A673 (cell line): ENCODE data around the gene SERPINE1. TPM values are rescaled to one million over a fixed set of nuclear protein-coding genes. Genes with fewer than 3 reads are reported as not detected.

ENCODE experiments used
- BruUV-seq: library from RNA; stranded (reverse); fragments of 400-500 nt; replicated peaks from 2 replicates; lab custom pipeline; 2021; lab: Mats Ljungman, UMichigan
- CTCF ChIA-PET: fragments of 300-600 bp; sonication (Branson Sonifier 250); formaldehyde crosslinking; loops from one replicate; lab custom pipeline; 2022; ENCODE audit warnings: antibody characterized with exemption; lab: Charles Lee
- POLR2A ChIA-PET: fragments of 300-600 bp; sonication (Branson Sonifier 250); formaldehyde crosslinking; loops from one replicate; lab custom pipeline; 2022; ENCODE audit warnings: antibody characterized with exemption; ENCODE audit not compliant: low non-redundant PET; lab: Charles Lee
- DNase-seq: peaks from one replicate; pipeline ENCODE4 v3.0.0-alpha.2; 2015; ENCODE audit warnings: low spot score
- H3K27ac ChIP-seq: fragments of 200-600 bp; sonication (generic); 2 replicates; pipeline ENCODE4 v1.5.1; 2016; ENCODE audit warnings: mixed run types, low read depth, mild to moderate bottlenecking, mixed read lengths, antibody characterized with exemption, low read length; ENCODE audit not compliant: poor library complexity, severe bottlenecking
- H3K27me3 ChIP-seq: fragments of 200-600 bp; sonication (generic); replicated peaks from 2 replicates; pipeline ENCODE4 v1.6.1; 2017; ENCODE audit warnings: mixed run types, low read depth, mild to moderate bottlenecking, mixed read lengths, antibody characterized with exemption, low read length; ENCODE audit not compliant: insufficient read depth, poor library complexity
- H3K36me3 ChIP-seq: fragments of 200-600 bp; sonication (generic); 2 replicates; pipeline ENCODE4 v1.6.1; 2016; ENCODE audit warnings: mixed run types, mild to moderate bottlenecking, mixed read lengths, antibody characterized with exemption, low read length; ENCODE audit not compliant: insufficient read depth, poor library complexity, severe bottlenecking
- H3K4me1 ChIP-seq: fragments of 200-600 bp; sonication (generic); 2 replicates; pipeline ENCODE4 v1.6.1; 2017; ENCODE audit warnings: mixed run types, mild to moderate bottlenecking, mixed read lengths, antibody characterized with exemption, low read length; ENCODE audit not compliant: insufficient read depth, poor library complexity, severe bottlenecking
- H3K4me3 ChIP-seq: fragments of 200-600 bp; sonication (generic); 2 replicates; pipeline ENCODE4 v1.5.1; 2016; ENCODE audit warnings: low read depth, mixed run types, mild to moderate bottlenecking, mixed read lengths, low read length; ENCODE audit not compliant: poor library complexity, severe bottlenecking
- H3K9me3 ChIP-seq: fragments of 200-600 bp; sonication (generic); 2 replicates; pipeline ENCODE4 v1.6.1; 2016; ENCODE audit warnings: mixed run types, low read depth, mild to moderate bottlenecking, mixed read lengths, antibody characterized with exemption, low read length; ENCODE audit not compliant: poor library complexity, severe bottlenecking
- CTCF ChIP-seq: fragments of 300-800, 200-600 bp; sonication (generic); conservative IDR thresholded peaks from 2 replicates; pipeline ENCODE4 v1.5.1; 2017; ENCODE audit warnings: low read depth, mild to moderate bottlenecking, antibody characterized with exemption, low read length, moderate library complexity, mixed read lengths
- EZH2 ChIP-seq: fragments of 200-600 bp; sonication (generic); IDR thresholded peaks from 2 replicates; pipeline ENCODE4 v1.6.1; 2017; ENCODE audit warnings: borderline replicate concordance, low read depth, mild to moderate bottlenecking, mixed read lengths, antibody characterized with exemption, low read length; ENCODE audit not compliant: poor library complexity, severe bottlenecking
- intact Hi-C: fragments of 100-400 bp; cut with micrococcal nuclease; formaldehyde crosslinking; loops from one replicate; pipeline ENCODE4 v1.10.0; 2022; ENCODE audit not compliant: unreplicated experiment
- total RNA-seq: library from RNA; stranded (reverse); gene quantifications from 2 replicates; pipeline ENCODE4 v1.2.3, GENCODE V29; 2021

SERPINE1 gene
- total RNA-seq, 1 experiment from 2014 or later: 5.3 TPM

DNA sequence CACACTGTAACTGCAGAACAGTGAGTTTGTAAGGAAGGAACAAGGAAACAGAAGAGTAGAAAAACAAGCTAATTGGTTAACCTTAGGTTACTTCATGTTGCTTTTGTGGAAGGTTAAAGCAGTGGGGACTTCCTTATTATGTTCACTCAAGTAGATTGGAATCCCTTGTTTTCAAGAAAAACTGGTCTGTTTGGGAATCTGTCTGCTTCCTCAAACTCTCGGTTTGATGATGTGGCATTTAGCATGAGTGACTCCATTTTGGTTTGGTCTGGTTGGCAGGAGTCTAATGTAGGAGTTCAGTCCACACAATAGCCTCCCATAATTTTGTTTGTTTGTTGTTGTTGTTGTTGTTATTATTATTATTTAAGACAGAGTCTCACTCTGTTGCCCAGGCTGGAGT lies 45.5 kb upstream of the SERPINE1 start:
- H3K27ac ChIP-seq: no peak overlapping the region
- TF ChIP-seq EZH2: no peak
- no peak for TF ChIP-seq CTCF
- DNase-seq: no peak
- no peak overlapping the region for H3K4me3 ChIP-seq
- ChIA-PET CTCF (interaction anchor here (0.6 kb wide), 1 partner anchor 181 kb away, joined by 3 read pairs; no protein-coding TSS in a partner anchor), POLR2A (interaction anchor here (0.7 to 0.9 kb wide), 2 partner anchors 90 to 254 kb away, joined by 4 to 6 read pairs; no protein-coding TSS in a partner anchor)
- BruUV-seq: no TSS peak
- H3K9me3 ChIP-seq: no peaks in the 10 kb centered on the region
- H3K27me3 ChIP-seq: no peaks in the 10 kb centered on the region
- H3K36me3 ChIP-seq: no peaks in the 10 kb centered on the region
- H3K4me1 ChIP-seq: peaks cover 8% of the 10 kb centered on the region
- intact Hi-C loops: loop anchor here (10.0 kb wide), 1 partner anchor 53 kb away; no protein-coding TSS in a partner anchor

- TF ChIP-seq CTCF: no peak
- TF ChIP-seq EZH2: no peak
- Histone ChIP-seq H3K4me1 (peaks cover 11% of the 10 kb centered on the region), H3K27ac (peak overlapping the region; percentile 90), H3K4me3 (peak overlapping the region; percentile 75), H3K9me3 (no peaks in the 10 kb centered on the region), H3K36me3 (peaks cover 17% of the 10 kb centered on the region), H3K27me3 (no peaks in the 10 kb centered on the region)
- intact Hi-C loops: loop anchor here (10.0 kb wide), 1 partner anchor 50 kb away; no protein-coding TSS in a partner anchor
- DNase-seq: no peak
- CTCF ChIA-PET: interaction anchor here (0.5 to 1.3 kb wide), 4 partner anchors 12 to 127 kb away, joined by 3 to 11 read pairs (median 6); no protein-coding TSS in a partner anchor
- POLR2A ChIA-PET: interaction anchor here (0.5 to 0.6 kb wide), 4 partner anchors 15 to 210 kb away, joined by 4 to 6 read pairs (median 5); partner anchors contain the start of gene SRRT
- BruUV-seq: no TSS peak
Measured at GRCh38 chr7:101084865-101085161, 42.1 kb upstream of the SERPINE1 start.

DNA sequence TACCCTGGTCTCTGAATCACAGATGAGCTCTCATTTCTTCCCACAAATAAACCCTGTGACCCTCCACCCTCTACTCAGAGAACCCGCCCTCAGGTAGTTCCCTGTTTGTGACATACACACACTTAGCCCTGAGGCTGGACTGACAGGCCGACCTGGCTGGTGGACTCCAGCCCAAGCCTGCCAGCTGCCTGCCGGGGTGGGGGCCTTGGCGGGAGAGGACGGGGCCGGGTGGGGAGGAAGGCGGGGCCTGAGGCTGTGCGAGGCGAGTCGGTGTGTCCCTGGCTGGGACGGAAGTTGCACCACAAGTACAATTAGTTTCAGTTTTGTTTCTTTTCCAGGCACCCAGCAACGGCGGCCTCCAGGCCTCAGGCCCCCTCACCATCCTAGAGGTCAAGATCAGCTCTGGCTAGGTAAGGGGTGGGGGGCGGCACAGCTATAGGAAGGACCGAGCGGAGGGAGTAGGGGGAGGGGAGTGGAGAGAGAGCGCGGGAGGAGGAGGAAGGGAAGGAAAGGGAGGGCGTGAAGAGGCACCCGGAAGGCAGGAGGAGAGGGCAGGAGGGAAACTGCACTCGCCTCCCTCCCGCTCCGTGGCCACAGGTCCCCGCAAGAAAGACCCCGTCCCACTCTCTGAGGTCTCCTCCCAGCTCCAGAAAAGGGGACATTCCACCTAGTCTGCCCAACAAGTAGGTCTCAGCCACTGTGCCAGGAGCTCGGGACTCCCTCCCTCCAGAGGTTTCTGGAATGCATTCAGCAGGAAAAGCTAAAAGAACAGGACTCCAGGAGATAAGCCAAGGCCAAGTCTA lies 41.5 kb upstream of the SERPINE1 start, which contains the start of gene TRIM56:
TSS of gene TRIM56 (plus strand) at position 320 of the 803 bp plus-strand sequence. CDS start 1,832 bp downstream, outside the sequence.
- TF ChIP-seq EZH2: no peak
- no peak for TF ChIP-seq CTCF
- Histone ChIP-seq H3K9me3 (no peaks in the 10 kb centered on the region), H3K4me1 (peaks cover 11% of the 10 kb centered on the region), H3K27me3 (no peaks in the 10 kb centered on the region), H3K36me3 (peaks cover 17% of the 10 kb centered on the region), H3K27ac (peak within 1 kb of the TSS; percentile 90), H3K4me3 (peak within 1 kb of the TSS; percentile 75)
- ChIA-PET CTCF (interaction anchor here (0.5 to 1.3 kb wide), 4 partner anchors 12 to 126 kb away, joined by 3 to 11 read pairs (median 6); no protein-coding TSS in a partner anchor), POLR2A (interaction anchor here (0.5 to 0.7 kb wide), 5 partner anchors 14 to 211 kb away, joined by 4 to 7 read pairs (median 6); partner anchors contain the start of genes SRRT and UFSP1)
- intact Hi-C loops: loop anchor here (10.0 kb wide), 1 partner anchor 49 kb away; no protein-coding TSS in a partner anchor
- no TSS peak for BruUV-seq
- DNase-seq: peak; percentile 78
